HL-60 (cell line): Measurements from ENCODE around the gene TALDO1.

Source experiments
- DNase-seq, 2 experiments: peaks; one replicate each; pipeline ENCODE4 v3.0.0-alpha.2; 2010 to 2020; ENCODE audit warnings: low read depth in 1 of 2, low spot score in 1 of 2
- H3K27ac ChIP-seq: fragments of 250-450 bp; sonication (Bioruptor Pico); replicated peaks from 2 replicates; pipeline ENCODE4 v1.5.1; 2020; ENCODE audit warnings: mild to moderate bottlenecking, moderate library complexity
- H3K27me3 ChIP-seq: fragments of 250-450 bp; sonication (Bioruptor Pico); 2 replicates; pipeline ENCODE4 v1.5.1; 2021; ENCODE audit warnings: mild to moderate bottlenecking, moderate library complexity; ENCODE audit not compliant: insufficient read depth, poor library complexity, severe bottlenecking
- H3K4me3 ChIP-seq: replicated peaks from 2 replicates; pipeline ENCODE4 v1.5.1; 2011; ENCODE audit warnings: mild to moderate bottlenecking, control low read depth, low read length; ENCODE audit not compliant: insufficient read depth
- GABPA ChIP-seq: IDR thresholded peaks from 2 replicates; pipeline ENCODE4 v1.6.1; 2012; ENCODE audit warnings: low read depth
- POLR2AphosphoS5 ChIP-seq: IDR thresholded peaks from 2 replicates; pipeline ENCODE4 v1.6.1; 2012; ENCODE audit warnings: low read depth
- REST ChIP-seq: IDR thresholded peaks from 2 replicates; pipeline ENCODE4 v1.6.1; 2012; ENCODE audit warnings: low read depth; ENCODE audit not compliant: insufficient replicate concordance
- SPI1 ChIP-seq: IDR thresholded peaks from 2 replicates; pipeline ENCODE4 v1.6.1; 2012; ENCODE audit warnings: low read depth, mild to moderate bottlenecking, borderline replicate concordance
- TF ChIP-seq, protein P1 (sequence below): IDR thresholded peaks from one replicate; pipeline ENCODE4 v1.5.1; 2011; ENCODE audit warnings: low read length, control low read depth, inconsistent platforms; ENCODE audit not compliant: insufficient read depth

The TALDO1 gene

DNA sequence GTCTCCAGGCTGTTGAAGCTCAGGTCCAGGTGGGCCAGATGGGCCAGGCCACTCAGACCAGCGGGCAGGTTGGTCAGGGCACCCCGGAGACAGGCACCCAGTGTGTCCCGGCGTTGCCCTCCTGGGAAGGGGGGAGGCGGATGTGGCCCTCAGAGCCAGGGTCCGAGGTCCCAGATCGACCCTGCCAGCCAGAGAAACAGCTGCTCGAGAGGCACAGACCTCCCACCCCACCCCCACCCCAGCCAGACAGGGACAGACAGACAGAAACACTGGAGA is 56.1 kb downstream of the TALDO1 start:
- no peaks in the 10 kb centered on the region for H3K27me3 ChIP-seq
- no peak for DNase-seq
- no peak overlapping the region for H3K27ac ChIP-seq
- no peak overlapping the region for H3K4me3 ChIP-seq
- no peak for TF ChIP-seq GABPA
- no peak for TF ChIP-seq POLR2AphosphoS5
- TF ChIP-seq, protein P1, sequence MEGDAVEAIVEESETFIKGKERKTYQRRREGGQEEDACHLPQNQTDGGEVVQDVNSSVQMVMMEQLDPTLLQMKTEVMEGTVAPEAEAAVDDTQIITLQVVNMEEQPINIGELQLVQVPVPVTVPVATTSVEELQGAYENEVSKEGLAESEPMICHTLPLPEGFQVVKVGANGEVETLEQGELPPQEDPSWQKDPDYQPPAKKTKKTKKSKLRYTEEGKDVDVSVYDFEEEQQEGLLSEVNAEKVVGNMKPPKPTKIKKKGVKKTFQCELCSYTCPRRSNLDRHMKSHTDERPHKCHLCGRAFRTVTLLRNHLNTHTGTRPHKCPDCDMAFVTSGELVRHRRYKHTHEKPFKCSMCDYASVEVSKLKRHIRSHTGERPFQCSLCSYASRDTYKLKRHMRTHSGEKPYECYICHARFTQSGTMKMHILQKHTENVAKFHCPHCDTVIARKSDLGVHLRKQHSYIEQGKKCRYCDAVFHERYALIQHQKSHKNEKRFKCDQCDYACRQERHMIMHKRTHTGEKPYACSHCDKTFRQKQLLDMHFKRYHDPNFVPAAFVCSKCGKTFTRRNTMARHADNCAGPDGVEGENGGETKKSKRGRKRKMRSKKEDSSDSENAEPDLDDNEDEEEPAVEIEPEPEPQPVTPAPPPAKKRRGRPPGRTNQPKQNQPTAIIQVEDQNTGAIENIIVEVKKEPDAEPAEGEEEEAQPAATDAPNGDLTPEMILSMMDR, result no peak

DNA sequence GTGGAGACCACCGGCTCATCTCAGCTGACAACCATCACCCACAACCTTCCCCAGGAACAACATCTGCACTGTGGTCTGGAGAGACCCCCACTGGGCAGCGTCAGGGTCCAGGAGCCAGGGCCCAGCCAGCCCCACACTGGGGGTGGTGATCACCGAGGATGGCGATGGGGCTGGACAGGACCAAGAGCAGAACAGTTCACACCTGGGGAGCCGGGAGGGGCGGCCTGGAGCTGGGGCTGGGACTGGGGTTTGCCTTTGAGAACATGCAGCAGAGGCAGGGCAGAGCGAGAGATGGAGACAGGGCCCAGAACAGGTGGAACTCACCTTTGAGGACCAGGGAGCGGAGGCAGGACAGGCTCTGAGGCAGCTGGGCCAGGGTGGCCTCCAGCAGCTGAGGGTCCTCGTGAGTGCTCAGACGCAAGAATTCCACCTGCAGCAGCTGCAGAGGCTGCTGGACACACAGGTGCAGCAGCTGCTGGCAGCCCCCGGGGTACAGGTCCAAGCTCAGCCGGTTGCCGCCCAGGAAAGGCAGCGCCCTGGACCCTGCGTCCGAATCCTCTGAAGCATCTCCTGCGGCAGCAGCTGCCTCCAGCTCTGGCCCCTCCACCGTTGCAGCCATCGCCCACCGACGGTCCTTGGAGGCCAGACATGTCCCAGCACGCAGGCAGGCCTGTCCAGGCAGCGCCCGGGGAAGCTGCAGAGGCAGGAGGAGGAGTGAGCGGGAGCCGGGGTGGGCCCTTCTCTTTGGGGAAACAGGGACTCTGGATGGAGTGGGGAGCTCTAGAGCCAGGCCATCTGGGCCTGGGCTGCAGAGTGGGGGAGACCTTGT is 56.7 kb downstream of the TALDO1 start:
- H3K27ac ChIP-seq, result peak overlapping the region; percentile 87
- TF ChIP-seq, protein P1, result no peak
- no peak for TF ChIP-seq POLR2AphosphoS5
- no peak for TF ChIP-seq SPI1
- no peak for TF ChIP-seq REST
- no peak for TF ChIP-seq GABPA
- no peaks in the 10 kb centered on the region for H3K27me3 ChIP-seq
- peak overlapping the region; percentile 66 for H3K4me3 ChIP-seq
- no peak for DNase-seq

DNA sequence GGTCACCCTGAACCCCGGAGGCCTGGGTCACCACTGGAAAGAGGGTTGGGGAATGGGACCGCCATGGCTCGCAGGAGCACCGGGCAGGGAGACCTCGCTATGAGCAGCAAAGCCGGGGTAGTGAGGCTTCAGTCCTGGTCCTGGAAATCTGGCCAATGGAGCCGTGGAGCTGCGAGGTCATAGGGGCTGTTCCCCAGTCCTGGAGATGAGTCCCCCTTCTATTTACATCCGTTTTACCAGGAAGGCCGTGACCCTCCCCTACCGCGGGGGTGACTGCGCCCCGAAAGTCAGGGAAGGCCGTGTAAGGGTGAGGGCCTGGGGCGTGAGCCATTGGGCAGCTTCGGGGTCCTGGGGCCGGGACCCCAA is 57.3 kb downstream of the TALDO1 start:
- TF ChIP-seq, protein P1, result no peak
- TF ChIP-seq GABPA (no peak), REST (no peak)
- H3K27me3 ChIP-seq, result no peaks in the 10 kb centered on the region
- DNase-seq, result no peak
- H3K27ac ChIP-seq, result peak overlapping the region; percentile 87
- H3K4me3 ChIP-seq, result peak overlapping the region; percentile 66
